ENCODE measurements around the gene HOXB2. TPM values are rescaled to one million over a fixed set of nuclear protein-coding genes. Genes with fewer than 3 reads are reported as not detected.

Gene HOXB2
- total RNA-seq, 3 donors from 2014 or later, result 0.93 to 32.4 (median 3.3) TPM

- no peak overlapping the region for H3K4me3 ChIP-seq
- intact Hi-C loops (cut with DNase I, micrococcal nuclease), result no loop called here
- DNase-seq, result no peak
Observed at GRCh38 chr17:48530208-48530886, 14.6 kb downstream of the HOXB2 start.

GRCh38 chr17:48529683-48530009, 15.3 kb downstream of the HOXB2 start:
- TF ChIP-seq CTCF (IDR thresholded peaks at IDR 0.05), result no peak
- Histone ChIP-seq H3K36me3 (ENCODE audit: low read depth) (no peaks in the 10 kb centered on the region), H3K4me1 (ENCODE audit: low read depth) (no peaks in the 10 kb centered on the region), H3K4me3 (no peak overlapping the region), H3K9me3 (no peaks in the 10 kb centered on the region)
- intact Hi-C loops (cut with DNase I, micrococcal nuclease), result no loop called here
- no peak for DNase-seq
- no peak for ATAC-seq

More at GRCh38 chr17:48530208-48530886, 14.6 kb downstream of the HOXB2 start:
- TF ChIP-seq CTCF (IDR thresholded peaks at IDR 0.05), result no peak
- Histone ChIP-seq H3K4me1 (ENCODE audit: low read depth) (no peaks in the 10 kb centered on the region), H3K9me3 (no peaks in the 10 kb centered on the region), H3K36me3 (ENCODE audit: low read depth) (no peaks in the 10 kb centered on the region)
- no peak for ATAC-seq

GRCh38 chr17:48528936-48529682, 15.8 kb downstream of the HOXB2 start:
- intact Hi-C loops (cut with DNase I, micrococcal nuclease), result no loop called here
- H3K4me1 ChIP-seq (ENCODE audit: low read depth), result no peaks in the 10 kb centered on the region
- DNase-seq (no peak), ATAC-seq (no peak)
- no peaks in the 10 kb centered on the region for H3K36me3 ChIP-seq (ENCODE audit: low read depth)
- no peaks in the 10 kb centered on the region for H3K9me3 ChIP-seq
- no peak overlapping the region for H3K4me3 ChIP-seq
- no peak for TF ChIP-seq CTCF (IDR thresholded peaks at IDR 0.05)

GRCh38 chr17:48528153-48528935, 16.6 kb downstream of the HOXB2 start:
- Histone ChIP-seq H3K4me3 (no peak overlapping the region), H3K4me1 (ENCODE audit: low read depth) (no peaks in the 10 kb centered on the region), H3K36me3 (ENCODE audit: low read depth) (no peaks in the 10 kb centered on the region), H3K9me3 (no peaks in the 10 kb centered on the region)
- intact Hi-C loops (cut with DNase I, micrococcal nuclease), result no loop called here
- no peak for ATAC-seq
- DNase-seq, result no peak
- TF ChIP-seq CTCF (IDR thresholded peaks at IDR 0.05), result no peak

- Histone ChIP-seq H3K4me1 (ENCODE audit: low read depth) (no peaks in the 10 kb centered on the region), H3K4me3 (no peak overlapping the region), H3K36me3 (ENCODE audit: low read depth) (no peaks in the 10 kb centered on the region), H3K9me3 (no peaks in the 10 kb centered on the region)
- intact Hi-C loops (cut with DNase I, micrococcal nuclease), result no loop called here
- TF ChIP-seq CTCF (IDR thresholded peaks at IDR 0.05), result no peak
- no peak for DNase-seq
- no peak for ATAC-seq
Observed at GRCh38 chr17:48527547-48527932, 17.4 kb downstream of the HOXB2 start.

Measured in mucosa of descending colon (tissue), 3 donors.